SK-N-SH treated with all-trans-retinoic acid at 6 μM for 48 hours (cell line): ENCODE measurements around the gene NRF1.

Source experiments
- ATAC-seq: fragments of 200-7000 bp; cut with Tn5 transposase; 3 replicates; pipeline ENCODE4 v1.9.1; 2020; ENCODE audit warnings: mild to moderate bottlenecking, moderate library complexity
- BACH2 ChIP-seq: fragments of 250-450 bp; sonication (Bioruptor Pico); IDR thresholded peaks from 2 replicates; pipeline ENCODE4 v1.9.0; 2021; ENCODE audit warnings: mild to moderate bottlenecking, borderline replicate concordance
- CSDC2 ChIP-seq: fragments of 250-450 bp; sonication (Bioruptor Pico); IDR thresholded peaks from 2 replicates; pipeline ENCODE4 v1.5.0; 2020; ENCODE audit warnings: mild to moderate bottlenecking, moderate library complexity
- GLIS3 ChIP-seq: fragments of 250-450 bp; sonication (Bioruptor Pico); IDR thresholded peaks from 2 replicates; pipeline ENCODE4 v1.5.0; 2020; ENCODE audit warnings: mild to moderate bottlenecking, moderate library complexity
- ISL1 ChIP-seq: fragments of 250-450 bp; sonication (Bioruptor Pico); IDR thresholded peaks from 2 replicates; pipeline ENCODE4 v2.1.2; 2022; ENCODE audit warnings: mild to moderate bottlenecking, moderate library complexity
- PPARA ChIP-seq: fragments of 250-450 bp; sonication (Bioruptor Pico); IDR thresholded peaks from 2 replicates; pipeline ENCODE4 v1.5.0; 2020; ENCODE audit warnings: mild to moderate bottlenecking, borderline replicate concordance
- RARB ChIP-seq: fragments of 250-450 bp; sonication (Bioruptor Pico); IDR thresholded peaks from 2 replicates; pipeline ENCODE4 v1.8.0; 2021; ENCODE audit warnings: mild to moderate bottlenecking, moderate library complexity
- TCF4 ChIP-seq: fragments of 250-450 bp; sonication (Bioruptor Pico); IDR thresholded peaks from 2 replicates; pipeline ENCODE4 v1.8.0; 2021; ENCODE audit warnings: mild to moderate bottlenecking, moderate library complexity, borderline replicate concordance
- TOX ChIP-seq: fragments of 250-450 bp; sonication (Bioruptor Pico); IDR thresholded peaks from 2 replicates; pipeline ENCODE4 v1.8.0; 2021; ENCODE audit warnings: mild to moderate bottlenecking, moderate library complexity, borderline replicate concordance
- ZC3H10 ChIP-seq: fragments of 250-450 bp; sonication (Bioruptor Pico); IDR thresholded peaks from 2 replicates; pipeline ENCODE4 v1.5.1; 2021; ENCODE audit warnings: mild to moderate bottlenecking, moderate library complexity
- ZFP30 ChIP-seq: fragments of 450-650 bp; formaldehyde crosslinking; IDR thresholded peaks from 2 replicates; pipeline ENCODE4 v1.5.0; 2022; ENCODE audit warnings: mild to moderate bottlenecking, moderate library complexity
- ZNF565 ChIP-seq: fragments of 450-650 bp; formaldehyde crosslinking; conservative IDR thresholded peaks from 2 replicates; pipeline ENCODE4 v1.5.0; 2020; ENCODE audit warnings: low read depth, mild to moderate bottlenecking, moderate library complexity
- ZNF70 ChIP-seq: fragments of 450-650 bp; formaldehyde crosslinking; IDR thresholded peaks from 2 replicates; pipeline ENCODE4 v1.5.0; 2020; ENCODE audit warnings: mild to moderate bottlenecking, moderate library complexity
- ZNF8 ChIP-seq: fragments of 450-650 bp; formaldehyde crosslinking; IDR thresholded peaks from 2 replicates; pipeline ENCODE4 v1.5.0; 2020; ENCODE audit warnings: mild to moderate bottlenecking, moderate library complexity
- TF ChIP-seq, protein P1 (sequence below): fragments of 250-450 bp; sonication (Bioruptor Pico); IDR thresholded peaks from 2 replicates; pipeline ENCODE4 v1.5.0; 2020; ENCODE audit warnings: mild to moderate bottlenecking, moderate library complexity
- TF ChIP-seq, protein P2 (sequence below): fragments of 250-450 bp; sonication (Bioruptor Pico); IDR thresholded peaks from 2 replicates; pipeline ENCODE4 v1.8.0; 2020; ENCODE audit warnings: mild to moderate bottlenecking, moderate library complexity, borderline replicate concordance
- TF ChIP-seq, protein P3 (sequence below): fragments of 250-450 bp; sonication (Bioruptor Pico); IDR thresholded peaks from 2 replicates; pipeline ENCODE4 v1.5.1; 2021; ENCODE audit warnings: mild to moderate bottlenecking, moderate library complexity
- TF ChIP-seq, protein P4 (sequence below): fragments of 250-450 bp; sonication (Bioruptor Pico); IDR thresholded peaks from 2 replicates; pipeline ENCODE4 v1.8.0; 2021; ENCODE audit warnings: low read depth, mild to moderate bottlenecking, moderate library complexity, borderline replicate concordance
- TF ChIP-seq, protein P5 (sequence below): fragments of 250-450 bp; sonication (Bioruptor Pico); IDR thresholded peaks from 2 replicates; pipeline ENCODE4 v1.5.1; 2020; ENCODE audit warnings: low read depth, mild to moderate bottlenecking, moderate library complexity

The NRF1 gene

DNA sequence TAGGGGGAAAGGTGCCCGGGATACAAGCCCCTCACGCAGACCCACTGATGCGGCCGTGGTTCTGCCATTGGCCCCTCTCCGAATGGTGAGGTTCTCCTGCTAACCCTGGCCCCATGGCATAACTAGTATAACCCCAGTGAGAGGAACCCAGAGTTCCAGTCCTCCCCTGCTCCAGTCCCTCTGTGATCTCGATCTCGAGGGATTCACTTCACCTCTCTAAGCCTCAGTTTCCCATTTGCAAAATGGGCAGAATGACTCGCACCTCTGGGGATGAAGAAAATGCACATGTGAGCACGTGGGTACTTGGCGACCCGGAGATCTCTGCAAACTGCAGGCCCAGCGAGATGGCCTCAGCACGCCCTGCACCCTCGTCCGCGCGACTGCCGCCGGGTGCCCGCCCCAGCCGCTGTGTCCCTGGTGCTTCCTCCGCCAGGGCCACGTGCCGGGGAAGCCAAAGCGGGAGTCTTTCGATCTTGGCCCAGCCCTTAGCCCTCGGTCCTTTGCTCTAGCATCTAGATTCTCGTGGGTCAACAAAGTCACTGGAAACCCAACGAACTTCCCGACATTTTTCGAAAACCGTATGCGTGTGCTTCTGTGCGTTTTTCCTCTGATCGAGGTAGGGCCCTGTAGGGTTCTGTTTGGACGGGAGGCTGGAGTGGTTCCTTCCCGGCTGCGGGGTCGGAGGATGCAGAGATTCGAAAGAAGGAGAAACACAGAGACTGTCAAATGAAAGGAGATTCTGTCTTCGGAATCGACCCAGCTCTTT, 171.5 kb downstream of the NRF1 start:
- ATAC-seq, result no peak; the same call in 2 of the 3 replicates
- no peak for TF ChIP-seq PPARA (CRISPR knock-in tag)
- TF ChIP-seq CSDC2 (CRISPR knock-in tag), result no peak
- TF ChIP-seq ZNF8 (CRISPR knock-in tag), result no peak
- no peak for TF ChIP-seq GLIS3 (CRISPR knock-in tag)
- TF ChIP-seq ZNF565, result no peak
- TF ChIP-seq, protein P1, sequence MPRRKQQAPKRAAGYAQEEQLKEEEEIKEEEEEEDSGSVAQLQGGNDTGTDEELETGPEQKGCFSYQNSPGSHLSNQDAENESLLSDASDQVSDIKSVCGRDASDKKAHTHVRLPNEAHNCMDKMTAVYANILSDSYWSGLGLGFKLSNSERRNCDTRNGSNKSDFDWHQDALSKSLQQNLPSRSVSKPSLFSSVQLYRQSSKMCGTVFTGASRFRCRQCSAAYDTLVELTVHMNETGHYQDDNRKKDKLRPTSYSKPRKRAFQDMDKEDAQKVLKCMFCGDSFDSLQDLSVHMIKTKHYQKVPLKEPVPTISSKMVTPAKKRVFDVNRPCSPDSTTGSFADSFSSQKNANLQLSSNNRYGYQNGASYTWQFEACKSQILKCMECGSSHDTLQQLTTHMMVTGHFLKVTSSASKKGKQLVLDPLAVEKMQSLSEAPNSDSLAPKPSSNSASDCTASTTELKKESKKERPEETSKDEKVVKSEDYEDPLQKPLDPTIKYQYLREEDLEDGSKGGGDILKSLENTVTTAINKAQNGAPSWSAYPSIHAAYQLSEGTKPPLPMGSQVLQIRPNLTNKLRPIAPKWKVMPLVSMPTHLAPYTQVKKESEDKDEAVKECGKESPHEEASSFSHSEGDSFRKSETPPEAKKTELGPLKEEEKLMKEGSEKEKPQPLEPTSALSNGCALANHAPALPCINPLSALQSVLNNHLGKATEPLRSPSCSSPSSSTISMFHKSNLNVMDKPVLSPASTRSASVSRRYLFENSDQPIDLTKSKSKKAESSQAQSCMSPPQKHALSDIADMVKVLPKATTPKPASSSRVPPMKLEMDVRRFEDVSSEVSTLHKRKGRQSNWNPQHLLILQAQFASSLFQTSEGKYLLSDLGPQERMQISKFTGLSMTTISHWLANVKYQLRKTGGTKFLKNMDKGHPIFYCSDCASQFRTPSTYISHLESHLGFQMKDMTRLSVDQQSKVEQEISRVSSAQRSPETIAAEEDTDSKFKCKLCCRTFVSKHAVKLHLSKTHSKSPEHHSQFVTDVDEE (CRISPR knock-in tag), result no peak
- TF ChIP-seq BACH2, result no peak
- TF ChIP-seq ZNF70 (CRISPR knock-in tag), result no peak
- TF ChIP-seq, protein P2, sequence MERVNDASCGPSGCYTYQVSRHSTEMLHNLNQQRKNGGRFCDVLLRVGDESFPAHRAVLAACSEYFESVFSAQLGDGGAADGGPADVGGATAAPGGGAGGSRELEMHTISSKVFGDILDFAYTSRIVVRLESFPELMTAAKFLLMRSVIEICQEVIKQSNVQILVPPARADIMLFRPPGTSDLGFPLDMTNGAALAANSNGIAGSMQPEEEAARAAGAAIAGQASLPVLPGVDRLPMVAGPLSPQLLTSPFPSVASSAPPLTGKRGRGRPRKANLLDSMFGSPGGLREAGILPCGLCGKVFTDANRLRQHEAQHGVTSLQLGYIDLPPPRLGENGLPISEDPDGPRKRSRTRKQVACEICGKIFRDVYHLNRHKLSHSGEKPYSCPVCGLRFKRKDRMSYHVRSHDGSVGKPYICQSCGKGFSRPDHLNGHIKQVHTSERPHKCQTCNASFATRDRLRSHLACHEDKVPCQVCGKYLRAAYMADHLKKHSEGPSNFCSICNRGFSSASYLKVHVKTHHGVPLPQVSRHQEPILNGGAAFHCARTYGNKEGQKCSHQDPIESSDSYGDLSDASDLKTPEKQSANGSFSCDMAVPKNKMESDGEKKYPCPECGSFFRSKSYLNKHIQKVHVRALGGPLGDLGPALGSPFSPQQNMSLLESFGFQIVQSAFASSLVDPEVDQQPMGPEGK (CRISPR knock-in tag), result no peak

DNA sequence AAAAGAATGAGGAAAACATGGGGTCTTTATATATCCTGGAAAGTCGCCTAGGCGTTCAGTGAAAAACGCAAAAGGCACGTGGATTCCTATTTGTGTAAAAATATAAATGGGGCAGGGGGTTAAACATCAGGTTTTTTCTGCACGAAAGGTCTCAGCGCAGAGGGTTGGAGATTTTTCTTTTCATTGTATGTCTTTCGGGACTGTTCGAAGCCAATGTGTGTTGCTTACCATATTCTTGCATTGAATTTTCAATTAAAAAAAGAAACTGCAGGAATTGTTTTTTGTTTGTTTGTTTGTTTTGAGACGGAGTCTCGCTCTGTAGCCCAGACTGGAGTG, 172.0 kb downstream of the NRF1 start:
- no peak for TF ChIP-seq ZNF8 (CRISPR knock-in tag)
- TF ChIP-seq, protein P1 (CRISPR knock-in tag), result no peak
- no peak for TF ChIP-seq ZC3H10
- TF ChIP-seq BACH2, result no peak
- TF ChIP-seq ZFP30, result no peak
- TF ChIP-seq ISL1, result no peak
- TF ChIP-seq ZNF565, result no peak
- TF ChIP-seq GLIS3 (CRISPR knock-in tag), result no peak
- no peak for TF ChIP-seq TOX (CRISPR knock-in tag)
- no peak for TF ChIP-seq TCF4 (CRISPR knock-in tag)
- TF ChIP-seq, protein P3, sequence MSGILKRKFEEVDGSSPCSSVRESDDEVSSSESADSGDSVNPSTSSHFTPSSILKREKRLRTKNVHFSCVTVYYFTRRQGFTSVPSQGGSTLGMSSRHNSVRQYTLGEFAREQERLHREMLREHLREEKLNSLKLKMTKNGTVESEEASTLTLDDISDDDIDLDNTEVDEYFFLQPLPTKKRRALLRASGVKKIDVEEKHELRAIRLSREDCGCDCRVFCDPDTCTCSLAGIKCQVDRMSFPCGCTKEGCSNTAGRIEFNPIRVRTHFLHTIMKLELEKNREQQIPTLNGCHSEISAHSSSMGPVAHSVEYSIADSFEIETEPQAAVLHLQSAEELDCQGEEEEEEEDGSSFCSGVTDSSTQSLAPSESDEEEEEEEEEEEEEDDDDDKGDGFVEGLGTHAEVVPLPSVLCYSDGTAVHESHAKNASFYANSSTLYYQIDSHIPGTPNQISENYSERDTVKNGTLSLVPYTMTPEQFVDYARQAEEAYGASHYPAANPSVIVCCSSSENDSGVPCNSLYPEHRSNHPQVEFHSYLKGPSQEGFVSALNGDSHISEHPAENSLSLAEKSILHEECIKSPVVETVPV (CRISPR knock-in tag), result no peak
- TF ChIP-seq, protein P4, sequence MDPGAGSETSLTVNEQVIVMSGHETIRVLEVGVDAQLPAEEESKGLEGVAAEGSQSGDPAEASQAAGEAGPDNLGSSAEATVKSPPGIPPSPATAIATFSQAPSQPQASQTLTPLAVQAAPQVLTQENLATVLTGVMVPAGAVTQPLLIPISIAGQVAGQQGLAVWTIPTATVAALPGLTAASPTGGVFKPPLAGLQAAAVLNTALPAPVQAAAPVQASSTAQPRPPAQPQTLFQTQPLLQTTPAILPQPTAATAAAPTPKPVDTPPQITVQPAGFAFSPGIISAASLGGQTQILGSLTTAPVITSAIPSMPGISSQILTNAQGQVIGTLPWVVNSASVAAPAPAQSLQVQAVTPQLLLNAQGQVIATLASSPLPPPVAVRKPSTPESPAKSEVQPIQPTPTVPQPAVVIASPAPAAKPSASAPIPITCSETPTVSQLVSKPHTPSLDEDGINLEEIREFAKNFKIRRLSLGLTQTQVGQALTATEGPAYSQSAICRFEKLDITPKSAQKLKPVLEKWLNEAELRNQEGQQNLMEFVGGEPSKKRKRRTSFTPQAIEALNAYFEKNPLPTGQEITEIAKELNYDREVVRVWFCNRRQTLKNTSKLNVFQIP (CRISPR knock-in tag), result no peak
- no peak for TF ChIP-seq RARB (CRISPR knock-in tag)
- no peak for TF ChIP-seq ZNF70 (CRISPR knock-in tag)
- TF ChIP-seq, protein P5, sequence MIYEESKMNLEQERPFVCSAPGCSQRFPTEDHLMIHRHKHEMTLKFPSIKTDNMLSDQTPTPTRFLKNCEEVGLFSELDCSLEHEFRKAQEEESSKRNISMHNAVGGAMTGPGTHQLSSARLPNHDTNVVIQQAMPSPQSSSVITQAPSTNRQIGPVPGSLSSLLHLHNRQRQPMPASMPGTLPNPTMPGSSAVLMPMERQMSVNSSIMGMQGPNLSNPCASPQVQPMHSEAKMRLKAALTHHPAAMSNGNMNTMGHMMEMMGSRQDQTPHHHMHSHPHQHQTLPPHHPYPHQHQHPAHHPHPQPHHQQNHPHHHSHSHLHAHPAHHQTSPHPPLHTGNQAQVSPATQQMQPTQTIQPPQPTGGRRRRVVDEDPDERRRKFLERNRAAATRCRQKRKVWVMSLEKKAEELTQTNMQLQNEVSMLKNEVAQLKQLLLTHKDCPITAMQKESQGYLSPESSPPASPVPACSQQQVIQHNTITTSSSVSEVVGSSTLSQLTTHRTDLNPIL (CRISPR knock-in tag), result no peak
- no peak for TF ChIP-seq PPARA (CRISPR knock-in tag)
- no peak for ATAC-seq
